H9 (cell line): ENCODE data around the gene SSNA1. TPM values are rescaled to one million over a fixed set of nuclear protein-coding genes. Genes with fewer than 3 reads are reported as not detected.

Source experiments
- DNase-seq: peaks from one replicate; pipeline ENCODE4 v3.0.0-alpha.2; 2017
- H2AFZ ChIP-seq: one replicate; pipeline ENCODE4 v1.6.1; 2013; ENCODE audit warnings: mild to moderate bottlenecking, low read length, control low read depth, moderate library complexity
- H2AK5ac ChIP-seq: 2 replicates; pipeline ENCODE4 v1.6.1; 2013; ENCODE audit warnings: low read length, control low read depth, mixed read lengths; ENCODE audit not compliant: insufficient read length
- H2BK120ac ChIP-seq: one replicate; pipeline ENCODE4 v1.6.1; 2013; ENCODE audit warnings: low read depth, mild to moderate bottlenecking, low read length, control low read depth, inconsistent platforms; ENCODE audit not compliant: poor library complexity, severe bottlenecking
- H2BK12ac ChIP-seq: 2 replicates; pipeline ENCODE4 v1.6.1; 2013; ENCODE audit warnings: low read length, control low read depth, mixed read lengths, low read depth; ENCODE audit not compliant: insufficient read length
- H2BK15ac ChIP-seq: 2 replicates; pipeline ENCODE4 v1.6.1; 2013; ENCODE audit warnings: low read depth, low read length, control low read depth
- H2BK20ac ChIP-seq: one replicate; pipeline ENCODE4 v1.6.1; 2013; ENCODE audit warnings: low read depth, mild to moderate bottlenecking, low read length, control low read depth, inconsistent platforms; ENCODE audit not compliant: poor library complexity, severe bottlenecking
- H2BK5ac ChIP-seq: 2 replicates; pipeline ENCODE4 v1.6.1; 2013; ENCODE audit warnings: low read length, control low read depth, mixed read lengths; ENCODE audit not compliant: insufficient read length
- H3K14ac ChIP-seq: 2 replicates; pipeline ENCODE4 v1.6.1; 2013; ENCODE audit warnings: low read length, control low read depth; ENCODE audit not compliant: insufficient read depth
- H3K18ac ChIP-seq: 2 replicates; pipeline ENCODE4 v1.6.1; 2013; ENCODE audit warnings: low read depth, mild to moderate bottlenecking, mixed read lengths, low read length, control low read depth; ENCODE audit not compliant: insufficient read length
- H3K23ac ChIP-seq: 2 replicates; pipeline ENCODE4 v1.6.1; 2013; ENCODE audit warnings: low read length, control low read depth, mixed read lengths, low read depth; ENCODE audit not compliant: insufficient read length
- H3K23me2 ChIP-seq: 2 replicates; pipeline ENCODE4 v1.6.1; 2013; ENCODE audit warnings: low read depth, mild to moderate bottlenecking, mixed read lengths, low read length, control low read depth; ENCODE audit not compliant: insufficient read length, poor library complexity, severe bottlenecking
- H3K27ac ChIP-seq: 2 replicates; pipeline ENCODE4 v1.5.1; 2013; ENCODE audit warnings: low read length, control low read depth, mixed read lengths, low read depth; ENCODE audit not compliant: insufficient read length
- H3K27me3 ChIP-seq: 2 replicates; pipeline ENCODE4 v1.6.1; 2013; ENCODE audit warnings: low read length, control low read depth, inconsistent platforms; ENCODE audit not compliant: insufficient read depth
- H3K4ac ChIP-seq: 2 replicates; pipeline ENCODE4 v1.6.1; 2013; ENCODE audit warnings: low read depth, mild to moderate bottlenecking, control low read depth, inconsistent platforms, low read length, moderate library complexity
- H3K4me1 ChIP-seq: 2 replicates; pipeline ENCODE4 v1.6.1; 2013; ENCODE audit warnings: low read length, control low read depth, inconsistent platforms; ENCODE audit not compliant: insufficient read depth
- H3K4me2 ChIP-seq: 2 replicates; pipeline ENCODE4 v1.6.1; 2013; ENCODE audit warnings: low read length, control low read depth, mixed read lengths; ENCODE audit not compliant: insufficient read length, insufficient read depth
- H3K56ac ChIP-seq: 2 replicates; pipeline ENCODE4 v1.6.1; 2013; ENCODE audit warnings: low read depth, mild to moderate bottlenecking, mixed read lengths, low read length, control low read depth; ENCODE audit not compliant: insufficient read length
- H3K79me1 ChIP-seq: 2 replicates; pipeline ENCODE4 v1.6.1; 2013; ENCODE audit warnings: low read depth, mild to moderate bottlenecking, moderate library complexity, low read length, control low read depth, inconsistent platforms; ENCODE audit not compliant: insufficient read depth, poor library complexity, severe bottlenecking
- H3K79me2 ChIP-seq: 2 replicates; pipeline ENCODE4 v1.6.1; 2013; ENCODE audit warnings: low read length, control low read depth, inconsistent platforms; ENCODE audit not compliant: insufficient read depth
- H3K9ac ChIP-seq: 2 replicates; pipeline ENCODE4 v1.6.1; 2013; ENCODE audit warnings: low read length, control low read depth, mixed read lengths; ENCODE audit not compliant: insufficient read length; ENCODE audit errors: extremely low read depth
- H3K9me3 ChIP-seq: one replicate; pipeline ENCODE4 v1.6.1; 2013; ENCODE audit warnings: low read depth, low read length, inconsistent platforms; ENCODE audit not compliant: control insufficient read depth
- H3T11ph ChIP-seq: one replicate; pipeline ENCODE4 v1.6.1; 2013; ENCODE audit warnings: mild to moderate bottlenecking, low read length, control low read depth, inconsistent platforms
- H4K20me1 ChIP-seq: one replicate; pipeline ENCODE4 v1.6.1; 2013; ENCODE audit not compliant: control insufficient read depth, insufficient read length, insufficient read depth
- H4K5ac ChIP-seq: 2 replicates; pipeline ENCODE4 v1.6.1; 2013; ENCODE audit warnings: low read depth, mild to moderate bottlenecking, mixed read lengths, low read length, control low read depth; ENCODE audit not compliant: insufficient read length
- H4K8ac ChIP-seq: replicated peaks from 2 replicates; pipeline ENCODE4 v1.6.1; 2013; ENCODE audit warnings: low read length, control low read depth, mixed read lengths, low read depth; ENCODE audit not compliant: insufficient read length
- H4K91ac ChIP-seq: 2 replicates; pipeline ENCODE4 v1.6.1; 2013; ENCODE audit warnings: low read depth, mild to moderate bottlenecking, moderate library complexity, mixed read lengths, low read length, control low read depth; ENCODE audit not compliant: insufficient read length
- H3K27ac Mint-ChIP-seq, 3 experiments: 2 replicates in 2 of 3; 3 replicates in 1 of 3; pipeline ENCODE4 v1.8.0; 2020 to 2021; ENCODE audit warnings: mixed read lengths in 3 of 3, mild to moderate bottlenecking in 1 of 3, moderate library complexity in 1 of 3
- H3K27me3 Mint-ChIP-seq: 2 replicates; pipeline ENCODE4 v1.8.0; 2021; ENCODE audit warnings: low read depth, mild to moderate bottlenecking, moderate library complexity, mixed read lengths
- H3K36me3 Mint-ChIP-seq, 3 experiments: 2 replicates in 2 of 3; 3 replicates in 1 of 3; pipeline ENCODE4 v1.8.0; 2020 to 2021; ENCODE audit warnings: low read depth in 3 of 3, mixed read lengths in 3 of 3; ENCODE audit not compliant: insufficient read depth in 1 of 3
- H3K4me1 Mint-ChIP-seq, 2 experiments: 2 replicates each; pipeline ENCODE4 v1.8.0; 2020; ENCODE audit warnings: mixed read lengths in 2 of 2
- H3K4me3 Mint-ChIP-seq, 2 experiments: 2 replicates in 1 of 2; 3 replicates in 1 of 2; pipeline ENCODE4 v1.8.0; 2020 to 2021; ENCODE audit warnings: mild to moderate bottlenecking in 2 of 2, mixed read lengths in 2 of 2, moderate library complexity in 1 of 2
- H3K9me3 Mint-ChIP-seq, 2 experiments: 2 replicates in 1 of 2; 3 replicates in 1 of 2; pipeline ENCODE4 v1.8.0; 2020; ENCODE audit warnings: mild to moderate bottlenecking in 2 of 2, mixed read lengths in 2 of 2, moderate library complexity in 1 of 2
- CTCF ChIP-seq: fragments of 200-600 bp; sonication (generic); conservative IDR thresholded peaks from 3 replicates; pipeline ENCODE4 v1.8.0; 2021; ENCODE audit warnings: antibody characterized with exemption, mild to moderate bottlenecking
- WGBS: extraction: QIAGEN DNeasy Blood & Tissue Kit; methylation state at CpG from one replicate; pipeline ENCODE4 v1.1.7; 2013; ENCODE audit warnings: missing lambda C conversion rate, low lambda C conversion rate, mixed read lengths; ENCODE audit not compliant: insufficient read length; ENCODE audit errors: extremely low coverage; 5-methylcytosine and 5-hydroxymethylcytosine counted together
- total RNA-seq: library from RNA; stranded (reverse); gene quantifications from 2 replicates; pipeline ENCODE4 v1.2.1, GENCODE V29; 2021

Gene SSNA1
- total RNA-seq, 1 experiment from 2014 or later: 69.2 TPM

- Histone ChIP-seq H2BK5ac (no peak within 1 kb of the TSS), H3K27ac (no peak within 1 kb of the TSS), H3K27me3 (no peaks in the 10 kb centered on the region), H3K56ac (no peak within 1 kb of the TSS), H2BK15ac (no peak within 1 kb of the TSS), H3K4me2 (no peak within 1 kb of the TSS), H3K4me1 (no peaks in the 10 kb centered on the region), H3K18ac (no peak within 1 kb of the TSS), H2BK20ac (no peak within 1 kb of the TSS), H4K20me1 (no peaks in the 10 kb centered on the region), H4K5ac (no peak within 1 kb of the TSS), H3K79me2 (no peaks in the 10 kb centered on the region), H2BK12ac (no peak within 1 kb of the TSS), H4K91ac (no peak within 1 kb of the TSS), H3K9me3 (no peaks in the 10 kb centered on the region), H2AK5ac (no peak within 1 kb of the TSS), H3K23me2 (no peaks in the 10 kb centered on the region), H3K14ac (no peak within 1 kb of the TSS), H3K79me1 (no peaks in the 10 kb centered on the region), H3T11ph (no peak within 1 kb of the TSS), H2AFZ (no peak within 1 kb of the TSS), H4K8ac (no peak within 1 kb of the TSS), H3K4ac (no peak within 1 kb of the TSS), H3K23ac (no peak within 1 kb of the TSS), H2BK120ac (no peak within 1 kb of the TSS), H3K9ac (no peak within 1 kb of the TSS)
- Mint-ChIP-seq H3K27me3 (peaks cover 7% of the 10 kb centered on the region), H3K27ac (no peak within 1 kb of the TSS), H3K4me3 (no peak within 1 kb of the TSS), H3K4me1 (peaks cover 7 to 11% of the 10 kb centered on the region in 2 experiments), H3K36me3 (no peaks in the 10 kb centered on the region), H3K9me3 (no peaks in the 10 kb centered on the region)
- no CpG with 5 or more reads among the region's 14 CpGs for WGBS
- TF ChIP-seq CTCF: no peak
- no peak for DNase-seq
Observed at GRCh38 chr9:137230705-137231371, 42.4 kb downstream of the SSNA1 start, which contains the start of gene SLC34A3. Gene SLC34A3 (plus strand): TSS chr9:137230901. CDS start chr9:137231703, 802 bp downstream.
